ENCODE measurements around the gene VRK1.
A peak's percentile ranks its signal among the peaks of the same experiment; 100 is the strongest.

Gene VRK1

DNA sequence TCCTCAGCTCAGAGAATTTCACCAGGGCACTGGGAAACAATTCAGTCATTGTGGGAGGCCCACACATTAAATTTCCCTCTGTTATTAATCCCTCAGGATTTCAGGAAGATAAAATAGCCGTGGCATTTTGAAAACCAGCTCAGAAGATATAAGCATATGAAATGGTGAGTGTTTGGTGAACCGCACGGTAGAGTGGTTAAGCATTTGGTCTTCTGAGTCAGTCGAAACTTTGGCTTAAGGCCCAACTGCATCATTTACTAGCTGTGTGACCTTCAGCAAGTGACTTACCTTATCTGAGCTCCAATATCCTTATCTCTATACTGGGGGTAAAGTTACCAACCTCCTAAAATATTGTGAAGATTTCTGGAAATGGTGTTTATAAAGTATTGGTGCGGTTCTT, 5.2 kb upstream of the VRK1 start:
- DNase-seq = no peak

DNA sequence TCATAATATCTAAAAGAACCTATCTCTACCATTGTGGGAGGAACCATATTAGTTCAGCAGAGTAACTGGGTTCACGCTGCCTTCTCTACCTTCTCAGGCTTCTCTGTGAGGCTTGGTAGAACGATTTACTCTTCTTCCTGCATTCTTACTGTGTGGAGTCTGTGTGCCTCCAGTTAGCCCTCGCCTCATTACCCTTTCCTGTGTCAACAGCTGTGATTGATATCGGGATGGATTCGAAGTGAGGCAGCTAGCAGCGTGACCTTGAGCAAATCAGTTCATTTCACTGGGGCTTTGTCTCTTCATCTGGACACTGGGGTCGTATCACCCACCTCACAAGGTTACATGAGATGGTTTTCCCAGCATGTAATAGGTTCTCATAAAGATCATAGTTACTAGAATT, 4.6 kb upstream of the VRK1 start:
- no peak for DNase-seq

DNA sequence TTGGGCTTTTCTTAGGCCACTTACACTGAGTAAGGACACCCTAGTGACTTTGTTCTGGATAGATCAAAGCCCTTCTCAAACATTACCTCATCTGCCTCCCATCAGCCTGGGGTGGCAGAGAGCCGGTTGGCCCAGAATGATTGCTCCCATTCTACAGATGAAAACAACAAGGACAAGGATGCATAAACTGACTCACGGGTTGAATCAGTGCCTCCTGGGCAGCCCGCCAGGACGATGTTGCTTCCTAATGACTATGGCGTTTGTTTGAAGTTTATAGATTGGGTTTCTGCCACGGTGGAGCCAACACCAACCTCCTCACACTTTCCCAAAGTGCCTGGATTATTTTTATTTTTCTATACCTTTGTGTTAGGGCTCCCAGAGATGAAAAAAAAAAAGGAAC, 3.6 kb upstream of the VRK1 start:
- no peak for DNase-seq

DNA sequence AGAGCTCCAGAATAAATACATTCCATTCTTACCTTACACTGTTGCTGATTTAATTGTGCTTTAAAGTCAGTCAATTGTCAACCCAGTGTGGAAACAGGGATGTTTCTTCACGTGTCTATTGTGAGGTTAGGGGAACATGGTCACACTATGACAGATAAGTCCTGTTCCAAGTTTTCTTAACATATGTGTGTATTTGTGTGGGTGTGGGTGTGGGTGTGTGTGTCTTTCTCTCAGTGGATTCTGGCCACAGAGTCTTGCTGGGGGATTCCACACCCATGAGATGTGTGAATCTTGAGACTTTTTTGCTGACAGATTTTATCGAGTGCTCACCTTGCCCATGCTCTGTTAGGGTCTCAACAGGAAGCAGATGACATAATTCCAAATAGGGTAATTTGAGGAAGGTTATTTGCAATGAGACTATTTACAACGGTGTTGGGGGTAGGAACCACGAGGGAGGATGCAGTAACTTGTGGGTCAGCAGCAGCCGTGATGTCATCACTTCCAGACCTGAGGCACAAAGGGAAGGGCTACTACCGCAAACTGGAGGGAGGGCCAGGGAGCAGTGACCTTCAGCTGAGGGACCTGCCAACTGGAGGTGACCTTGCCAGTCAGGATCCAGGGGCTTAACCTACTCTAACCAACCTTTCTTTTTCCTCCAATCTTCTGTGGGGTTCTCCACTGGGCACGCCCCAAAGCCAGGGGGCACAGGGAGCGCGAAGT, 1.9 kb upstream of the VRK1 start:
- no peak for DNase-seq

DNA sequence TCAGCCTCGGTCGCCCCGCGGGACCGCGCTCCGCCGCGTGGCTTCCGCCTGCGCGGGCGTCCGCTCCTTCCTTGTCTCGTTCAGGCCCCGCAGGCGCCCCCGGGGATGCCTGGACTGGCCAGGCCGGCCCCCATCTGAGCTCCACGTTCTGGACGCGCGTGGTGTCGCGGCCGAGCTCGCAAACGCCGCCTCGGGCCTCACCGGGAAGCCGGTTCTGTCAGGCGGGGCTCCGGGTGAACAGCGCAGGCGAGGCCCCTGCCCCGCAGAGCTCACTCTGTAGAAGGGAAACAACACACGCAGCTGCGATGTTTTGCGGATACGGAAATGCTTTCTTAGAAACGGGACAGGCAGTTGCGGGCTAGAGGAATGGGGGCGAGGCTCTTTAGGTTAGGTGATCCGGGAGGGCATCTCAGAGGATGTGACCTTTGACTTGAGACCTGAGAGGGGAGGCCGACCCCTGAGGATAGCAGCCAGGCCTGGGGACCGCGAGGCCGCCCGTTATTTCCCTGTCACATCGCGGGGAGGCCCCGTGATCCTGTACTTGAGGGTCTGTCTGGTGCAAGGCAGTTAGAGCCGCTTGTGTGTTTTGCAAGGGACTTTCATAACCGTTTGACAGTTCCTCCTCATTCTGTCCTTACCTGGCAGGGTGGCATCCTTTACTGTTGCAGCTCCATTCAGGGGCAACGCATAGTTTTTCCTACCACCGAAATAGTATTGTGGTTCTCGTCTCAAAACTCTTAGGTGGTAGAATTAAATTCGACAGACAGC, 584 bp downstream of the VRK1 start:
- peak; percentile 6 for DNase-seq

DNA sequence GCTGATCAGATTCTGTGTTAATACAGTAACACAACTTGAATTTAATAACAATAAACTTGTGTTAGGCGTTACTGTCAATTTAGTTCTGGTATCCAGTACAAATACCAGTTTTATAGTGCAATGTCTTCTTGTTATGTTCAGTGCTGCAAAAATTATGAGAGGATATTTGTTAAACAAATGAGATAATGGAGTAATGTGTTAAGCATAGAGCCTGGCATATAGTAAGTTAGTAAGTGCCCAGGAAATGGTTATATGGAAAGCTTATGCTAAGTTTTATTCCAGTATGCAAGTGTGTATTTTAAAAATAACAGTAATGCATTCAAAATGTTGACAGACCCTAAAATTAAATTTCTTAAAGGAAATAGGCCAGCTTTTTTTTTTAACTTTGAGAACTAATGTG, 1.8 kb downstream of the VRK1 start:
- DNase-seq = no peak

DNA sequence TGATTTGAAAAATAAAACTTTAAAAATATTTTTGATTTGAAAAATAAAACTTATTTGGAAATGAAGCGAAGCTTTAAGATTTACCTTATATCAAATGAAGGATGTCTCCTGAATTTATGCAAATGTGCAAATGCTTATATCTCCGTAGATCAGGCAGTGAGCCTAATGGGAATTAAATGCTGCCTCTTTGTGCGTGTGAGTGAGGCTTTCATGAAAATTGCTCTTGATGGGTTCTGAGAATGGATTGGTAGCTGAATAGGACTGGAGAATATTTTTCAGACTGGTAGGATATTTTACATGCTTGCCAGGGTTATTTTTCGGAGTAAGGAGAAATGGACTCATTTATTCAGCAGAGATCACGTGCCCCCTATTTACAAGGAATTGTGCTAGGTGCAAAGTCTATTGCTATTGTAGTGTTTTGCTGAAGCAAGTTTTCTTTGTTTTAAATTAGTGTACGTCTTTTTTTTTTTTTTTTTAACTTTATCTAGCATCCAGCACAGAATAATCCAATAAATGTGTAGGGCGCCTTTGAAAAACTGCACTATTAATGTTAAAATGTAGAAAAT, 2.4 kb downstream of the VRK1 start:
- no peak for DNase-seq

DNA sequence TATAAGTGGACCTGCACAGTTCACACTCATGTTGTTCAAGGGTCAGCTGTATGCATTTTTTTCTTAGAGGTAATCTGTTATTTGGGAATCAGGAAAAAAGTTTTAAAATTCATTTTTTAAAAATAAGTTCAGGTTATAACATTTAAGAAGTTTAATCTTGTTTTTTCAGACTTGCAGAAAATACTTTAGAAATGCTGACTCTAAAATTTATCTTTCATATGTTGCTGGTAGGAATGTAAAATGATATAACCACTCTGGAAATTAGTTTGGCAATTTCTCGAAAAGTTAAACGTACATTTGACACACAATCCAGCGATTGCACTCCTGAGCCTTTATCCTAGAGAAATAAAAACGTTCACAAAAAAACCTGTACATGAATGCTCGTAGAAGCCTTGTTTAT, 4.7 kb downstream of the VRK1 start:
- no peak for DNase-seq

DNA sequence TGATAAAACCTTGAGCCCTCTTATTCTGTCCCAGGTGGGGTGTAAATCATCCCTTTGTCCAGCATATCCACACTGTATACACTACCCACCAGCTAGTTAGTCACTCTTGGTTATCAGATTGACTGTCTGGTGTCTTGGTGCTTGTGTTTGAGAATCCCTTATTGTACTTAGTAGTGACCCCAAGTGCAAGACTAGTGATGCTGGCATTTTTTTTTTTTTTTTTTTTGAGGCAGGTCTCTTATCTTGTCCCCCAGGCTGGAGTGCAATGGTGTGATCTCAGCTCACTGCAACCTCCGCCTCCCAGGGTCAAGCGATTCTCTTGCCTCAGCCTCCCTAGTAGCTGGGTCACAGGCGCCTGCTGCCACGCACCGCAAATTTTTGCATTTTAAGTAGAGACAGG, 5.8 kb downstream of the VRK1 start:
- DNase-seq = no peak

DNA sequence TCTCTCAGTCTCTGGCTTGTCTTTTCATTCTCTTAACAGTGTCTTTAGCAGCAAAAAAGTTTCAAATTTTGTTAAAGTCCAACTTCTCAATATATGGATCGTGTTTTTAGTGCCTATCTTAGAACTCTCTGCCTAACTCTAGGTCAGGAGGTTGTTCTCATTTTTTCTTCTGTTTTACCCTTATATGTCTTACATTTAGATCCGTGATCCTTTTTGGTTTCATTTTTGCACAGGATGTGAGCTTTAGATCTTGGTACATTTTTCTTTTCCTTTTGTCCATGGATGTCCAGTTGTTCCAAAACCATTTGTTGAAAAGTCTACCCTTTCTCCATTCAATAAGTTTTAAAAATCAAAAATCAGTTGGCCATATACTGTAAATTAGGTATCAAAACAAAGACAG, 6.8 kb downstream of the VRK1 start:
- DNase-seq = no peak

DNA sequence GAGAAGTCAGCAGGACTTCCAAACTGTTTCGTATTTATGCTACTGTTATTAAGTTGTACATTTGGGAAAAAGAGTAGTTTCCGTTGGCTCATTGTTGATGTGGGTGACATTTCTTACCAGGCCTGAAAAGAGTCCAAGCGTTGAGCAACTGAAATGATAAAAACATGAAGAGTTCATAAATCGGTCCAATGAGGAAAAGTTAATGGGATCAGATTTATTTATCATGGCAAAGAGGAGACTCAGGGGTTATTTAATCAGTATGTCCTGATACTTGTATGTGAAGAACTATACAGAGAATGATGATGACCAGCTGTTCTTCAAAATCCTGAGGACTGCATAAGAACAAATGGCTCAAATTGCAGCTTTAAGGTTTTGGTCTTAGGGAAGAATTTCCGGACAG, 7.7 kb downstream of the VRK1 start:
- no peak for DNase-seq

DNA sequence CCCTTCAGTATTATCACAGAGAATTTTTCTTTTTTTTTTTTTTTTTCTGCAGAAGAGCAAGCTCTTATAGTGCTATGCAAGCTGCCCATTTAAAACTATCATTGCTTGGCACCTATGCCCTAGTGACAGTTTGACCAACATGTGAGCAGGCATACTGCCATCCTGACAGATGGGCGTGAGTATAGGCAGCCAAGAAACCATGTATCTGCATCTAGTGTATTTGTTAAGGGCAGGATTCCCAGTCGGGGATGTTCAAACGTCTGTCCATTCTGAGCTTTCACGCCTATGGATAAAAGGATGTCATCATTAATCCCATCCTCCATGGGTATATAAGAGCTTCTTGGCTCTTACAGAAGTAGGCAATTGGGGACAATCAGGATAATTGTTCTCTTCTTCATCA, 8.8 kb downstream of the VRK1 start:
- no peak for DNase-seq

DNA sequence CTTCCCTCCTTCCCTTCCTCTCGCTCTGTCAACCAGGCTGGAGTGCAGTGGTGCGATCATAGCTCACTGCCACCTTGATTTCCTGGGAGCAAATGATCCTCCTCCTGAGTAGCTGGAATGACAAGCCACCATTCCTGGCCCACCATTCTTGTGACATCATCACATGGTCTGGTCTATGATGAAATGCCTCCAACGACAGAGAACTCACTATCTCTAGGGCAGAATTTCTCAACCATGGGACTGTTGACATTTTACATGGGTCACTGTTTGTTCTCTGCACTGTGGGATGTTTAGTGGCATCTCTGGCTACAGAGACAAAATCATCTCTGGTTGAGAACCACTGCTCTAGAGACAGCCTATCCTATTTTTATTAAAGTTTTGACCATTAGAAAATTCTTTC, 9.7 kb downstream of the VRK1 start:
- DNase-seq = no peak

DNA sequence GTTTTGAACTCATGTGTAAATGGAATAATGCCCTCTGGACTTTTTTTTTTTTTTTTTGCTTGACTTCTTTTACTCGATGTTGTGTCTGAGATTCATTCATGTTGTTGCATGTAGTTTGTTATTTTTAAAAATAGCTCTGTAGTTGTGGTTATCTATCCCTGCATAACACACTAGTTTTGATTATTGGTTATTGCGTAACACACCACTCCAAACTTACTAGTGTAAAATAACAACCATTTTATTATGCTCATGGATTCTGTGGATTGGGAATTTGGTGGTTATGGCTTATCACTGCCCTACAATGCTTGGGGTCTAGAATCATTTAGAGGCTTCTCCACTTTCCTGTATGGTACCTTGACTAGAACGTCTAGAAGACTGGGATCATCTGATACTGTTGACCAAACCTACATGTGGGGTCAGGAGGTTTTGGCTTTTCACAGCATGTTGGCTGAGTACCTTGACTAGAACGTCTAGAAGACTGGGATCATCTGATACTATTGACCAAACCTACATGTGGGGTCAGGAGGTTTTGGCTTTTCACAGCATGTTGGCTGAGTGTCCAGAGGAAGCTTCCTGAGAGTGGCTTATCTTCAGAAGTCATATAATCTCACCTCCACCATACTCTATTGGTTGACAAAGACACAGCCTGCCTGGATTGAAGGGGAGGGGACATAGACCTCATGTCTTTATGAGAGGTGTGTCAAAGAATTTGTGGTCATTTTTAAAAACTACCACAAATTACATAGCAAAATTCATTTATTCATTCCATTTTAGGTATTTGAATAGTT, 11.6 kb downstream of the VRK1 start:
- no peak for DNase-seq

DNA sequence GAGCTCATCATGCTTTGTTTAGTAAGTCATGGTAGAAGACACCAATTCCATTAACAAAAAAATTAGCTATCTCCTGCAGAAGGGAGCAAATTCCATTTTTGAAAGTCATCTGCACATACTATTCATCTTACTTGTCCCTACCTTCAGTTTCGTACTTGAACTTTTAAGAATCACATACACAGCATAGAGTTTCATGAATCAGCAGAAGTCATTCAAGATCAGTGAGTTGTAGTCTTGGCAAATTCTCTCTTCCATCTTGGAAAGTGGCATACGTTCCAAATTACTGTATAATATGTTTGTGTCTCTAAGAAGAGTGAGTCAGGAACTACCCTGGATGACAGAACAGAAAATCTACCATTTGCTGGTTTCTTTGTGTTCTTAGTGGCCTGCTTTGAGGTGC, 14.1 kb downstream of the VRK1 start:
- DNase-seq = peak; percentile 58

DNA sequence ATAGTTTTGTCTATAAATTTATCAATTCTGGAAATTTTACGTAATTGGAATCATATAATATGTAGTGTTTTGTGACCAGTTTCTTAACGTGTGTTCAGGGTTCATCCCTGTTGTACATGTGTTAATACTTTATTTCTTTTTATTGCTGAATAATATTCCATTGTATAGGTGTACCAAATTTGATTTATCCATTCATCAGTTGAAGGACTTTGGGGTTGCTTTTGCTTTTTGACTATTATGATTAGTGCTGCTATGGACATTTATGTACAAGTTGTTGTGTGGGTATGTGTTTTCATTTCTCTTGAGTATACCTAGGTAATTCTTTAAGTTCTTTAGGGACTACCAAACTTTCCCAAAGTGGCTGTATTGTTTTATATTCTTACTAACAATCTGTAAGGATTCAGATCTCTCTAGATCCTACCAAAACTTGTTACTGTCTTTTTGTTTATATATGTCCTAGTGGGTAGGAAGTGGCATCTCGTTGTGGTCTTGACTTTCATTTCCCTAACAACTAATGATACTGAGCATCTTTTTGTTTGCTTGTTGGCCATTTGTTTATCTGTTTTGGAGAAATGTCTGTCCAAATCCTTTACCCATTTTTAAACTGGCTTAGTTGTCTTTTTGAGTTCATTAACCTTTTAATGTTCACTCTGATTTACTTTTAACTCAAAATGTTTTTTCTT, 14.9 kb downstream of the VRK1 start:
- DNase-seq = no peak

DNA sequence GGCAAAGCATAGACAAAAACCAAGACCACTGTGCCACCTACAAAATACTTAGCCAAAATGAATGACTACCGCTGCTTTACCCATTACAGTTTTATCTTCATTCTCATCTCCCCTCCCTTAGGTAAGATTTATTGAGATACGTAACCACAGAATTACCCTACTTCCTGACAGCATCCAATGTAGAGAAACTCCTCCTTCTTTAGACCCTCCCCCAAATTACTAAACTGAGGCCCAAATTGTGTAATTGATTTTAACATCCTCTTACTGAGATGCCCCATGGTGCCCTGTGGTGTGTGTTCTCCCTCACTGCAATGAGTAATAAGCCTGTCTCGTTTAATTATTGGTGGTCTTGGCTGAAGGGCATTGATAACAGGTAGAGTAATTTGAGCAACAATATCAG, 19.1 kb downstream of the VRK1 start:
- no peak for DNase-seq

DNA sequence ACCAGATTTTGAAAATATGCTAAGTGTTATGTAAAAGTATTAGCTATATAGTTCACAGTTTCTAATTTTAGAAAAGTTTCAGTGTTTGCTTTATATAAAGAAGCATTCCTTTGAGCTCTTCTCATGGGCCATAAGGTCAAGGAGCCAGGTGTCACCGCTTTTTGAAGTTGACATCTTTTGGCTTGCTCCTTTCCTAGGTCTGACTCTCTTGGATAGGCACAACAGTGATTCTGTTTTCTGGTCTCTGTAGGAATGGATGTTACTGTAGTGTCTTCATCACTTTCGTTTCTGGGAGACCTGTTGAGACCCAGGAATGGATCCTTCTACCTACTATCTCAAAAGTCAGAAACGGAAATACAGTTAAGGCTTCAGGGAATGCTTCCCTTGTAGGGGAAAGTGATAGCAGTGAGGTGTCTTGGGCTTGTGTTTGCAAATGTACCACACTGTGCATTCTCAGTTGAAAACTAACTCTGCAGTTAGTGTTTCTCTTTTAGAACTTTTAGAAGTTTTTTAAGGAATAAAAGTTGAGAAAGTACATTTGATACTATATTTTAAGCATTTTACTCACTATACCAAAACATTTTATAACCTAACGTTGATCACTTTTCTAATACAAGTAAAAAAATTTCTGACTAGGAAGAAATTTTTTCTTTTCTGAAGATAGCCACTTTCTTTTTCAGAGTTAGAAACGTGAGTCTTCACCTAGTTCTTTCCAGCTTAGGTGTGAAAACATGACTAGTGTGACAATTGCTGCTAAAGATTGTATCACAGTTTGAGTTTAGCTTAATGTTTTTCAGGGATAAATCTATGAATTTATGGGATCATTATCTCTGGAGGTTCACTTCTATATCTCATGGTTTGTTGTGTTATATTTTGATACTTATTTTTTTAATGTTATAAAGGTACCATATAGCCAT, 20.8 kb downstream of the VRK1 start:
- DNase-seq = no peak

DNA sequence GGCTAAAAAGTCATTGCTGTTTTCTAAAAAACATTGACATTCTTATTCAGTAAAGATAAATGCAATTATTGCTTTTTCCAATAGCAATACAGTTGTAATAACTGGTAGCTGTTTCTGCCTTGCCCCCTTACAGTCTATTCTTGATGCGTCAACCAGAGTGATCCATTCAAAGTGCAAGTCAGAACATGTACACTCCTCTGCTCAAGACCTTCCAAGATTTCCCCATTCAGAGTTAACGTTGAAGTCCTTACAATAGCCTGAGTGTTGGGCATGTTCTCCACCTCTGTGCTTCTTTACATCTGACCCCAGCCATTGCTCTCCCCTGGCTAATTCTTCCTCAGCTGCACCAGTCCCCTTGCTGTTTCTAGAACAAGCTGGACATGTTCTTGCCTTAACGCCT, 24.3 kb downstream of the VRK1 start:
- no peak for DNase-seq

DNA sequence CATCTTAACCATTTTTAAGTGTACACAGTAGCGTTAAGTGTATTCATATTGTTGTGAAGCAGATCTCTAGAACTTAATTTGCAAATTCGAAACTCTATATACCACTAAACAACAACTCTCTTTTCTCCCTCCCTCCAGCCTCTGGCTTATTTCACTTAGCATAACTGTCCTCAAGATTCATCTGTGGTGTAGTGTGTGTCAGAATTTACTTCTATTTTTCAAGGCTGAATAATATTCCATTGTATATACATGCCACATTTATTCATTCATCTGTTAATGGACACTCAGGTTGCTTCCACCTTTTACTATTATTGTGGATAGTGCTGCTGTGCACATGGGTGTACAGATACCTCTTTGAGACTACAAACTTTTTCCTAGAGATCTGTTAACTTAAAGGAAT, 26.5 kb downstream of the VRK1 start:
- no peak for DNase-seq

DNA sequence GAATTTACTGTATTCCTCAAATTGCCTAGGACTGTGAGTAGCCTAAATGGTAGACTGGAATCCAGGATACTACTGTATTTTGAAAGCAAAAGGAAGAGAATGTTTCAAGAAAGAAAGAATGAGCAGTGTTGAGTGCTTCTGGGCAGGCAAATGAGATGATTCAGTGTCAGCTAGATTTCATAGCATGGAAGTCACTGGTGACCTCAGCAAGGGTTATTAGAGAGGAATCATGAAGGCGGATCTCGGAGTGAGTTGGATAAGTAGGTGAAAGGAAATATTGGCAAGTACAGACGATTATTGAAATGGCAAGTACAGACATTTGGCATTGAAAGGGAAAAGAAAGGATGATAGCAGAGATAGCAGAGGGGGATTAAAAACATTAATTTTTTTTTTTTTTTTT, 27.1 kb downstream of the VRK1 start:
- DNase-seq = peak; percentile 67

DNA sequence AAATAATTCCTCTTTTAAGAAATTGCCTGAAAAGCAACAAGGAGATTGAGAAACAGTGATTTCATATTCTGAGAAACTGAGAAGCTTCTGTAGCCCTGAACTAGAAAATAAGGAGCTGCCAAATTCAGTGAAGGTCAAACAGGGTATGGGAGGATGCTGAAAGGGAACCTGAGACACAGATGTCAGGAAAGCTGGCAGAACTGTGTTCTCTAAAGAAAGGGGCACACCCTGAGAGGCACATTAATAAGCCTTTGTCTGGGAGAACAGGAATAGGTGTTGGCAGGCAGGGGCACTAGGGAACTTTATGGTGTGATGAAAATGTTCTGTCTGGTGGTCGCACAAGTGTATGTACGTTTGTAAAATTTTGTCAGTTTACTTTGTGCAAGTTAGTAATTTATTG, 29.6 kb downstream of the VRK1 start:
- no peak for DNase-seq
